Small intestine (tissue), 7 donors: ENCODE results near the gene INPP4B. TPM values are rescaled to one million over a fixed set of nuclear protein-coding genes. Genes with fewer than 3 reads are reported as not detected.

Source experiments
- DNase-seq, 2 donors: peaks; one replicate each; pipeline versions ENCODE4 v3.0.0 to v3.0.0-alpha.2; 2013
- FAIRE-seq: peaks from 2 replicates; lab custom pipeline; 2012; peaks lifted over from hg19 to GRCh38; lab: Jason Lieb, UNC
- H3K27ac ChIP-seq, 3 donors: one replicate each; pipeline ENCODE4 v1.5.1; 2013; ENCODE audit warnings: low read length in 2 of 3, mild to moderate bottlenecking in 2 of 3, control low read depth in 1 of 3, inconsistent platforms in 1 of 3, low read depth in 1 of 3, moderate library complexity in 1 of 3
- H3K27me3 ChIP-seq, 3 donors: one replicate each; pipeline ENCODE4 v1.6.1; 2013; ENCODE audit warnings: low read length in 3 of 3, inconsistent platforms in 1 of 3; ENCODE audit not compliant: control insufficient read depth in 3 of 3, insufficient read depth in 3 of 3
- H3K36me3 ChIP-seq, 3 donors: one replicate each; pipeline ENCODE4 v1.6.1; 2013; ENCODE audit warnings: low read length in 3 of 3, inconsistent platforms in 1 of 3, low read depth in 1 of 3, mild to moderate bottlenecking in 1 of 3, moderate library complexity in 1 of 3; ENCODE audit not compliant: control insufficient read depth in 3 of 3, insufficient read depth in 2 of 3
- H3K4me1 ChIP-seq, 3 donors: one replicate each; pipeline ENCODE4 v1.6.1; 2013; ENCODE audit warnings: low read length in 2 of 3, inconsistent platforms in 1 of 3, low read depth in 1 of 3, mild to moderate bottlenecking in 1 of 3, moderate library complexity in 1 of 3; ENCODE audit not compliant: control insufficient read depth in 3 of 3, insufficient read depth in 2 of 3
- H3K4me3 ChIP-seq, 3 donors: one replicate each; pipeline ENCODE4 v1.5.1; 2013; ENCODE audit warnings: low read length in 3 of 3, control low read depth in 1 of 3, inconsistent platforms in 1 of 3, low read depth in 1 of 3, mild to moderate bottlenecking in 1 of 3, moderate library complexity in 1 of 3
- H3K9me3 ChIP-seq, 2 donors: one replicate each; pipeline ENCODE4 v1.6.1; 2013; ENCODE audit warnings: low read depth in 1 of 2, low read length in 1 of 2; ENCODE audit not compliant: control insufficient read depth in 2 of 2, insufficient read depth in 1 of 2
- WGBS, 3 donors: extraction: QIAGEN DNeasy Blood & Tissue Kit; methylation state at CpG; one replicate each; pipeline ENCODE4 v1.1.7; 2013; 5-methylcytosine and 5-hydroxymethylcytosine counted together
- polyA plus RNA-seq, 4 donors: library from polyadenylated mRNA; stranded (reverse) in 3 of 4; unstranded in 1 of 4; fragments of 200-250 nt in 3 of 4; fragments of 120-200 nt in 1 of 4; gene quantifications; one replicate each; pipeline versions ENCODE4 v1.2.1 to v1.2.3, GENCODE V29; 2013
- donor health status: healthy with polysubstance abuse.
- donor health status: control.
- donor health status: control.
- donor health status: Bipolar disorder and iron deficiency.
- donor health status: healthy.

The INPP4B gene
- polyA plus RNA-seq, 4 donors: 2.7 to 6.6 (median 4.2) TPM

- no peak for DNase-seq
- Histone ChIP-seq H3K36me3 (no peaks in the 10 kb centered on the region), H3K4me1 (no peaks in the 10 kb centered on the region), H3K27ac (no peak overlapping the region), H3K9me3 (peaks cover 0 to 10% of the 10 kb centered on the region in 2 donors), H3K4me3 (no peak overlapping the region), H3K27me3 (no peaks in the 10 kb centered on the region)
- FAIRE-seq: no peak
- WGBS, 3 donors: 85 to 93% (median 91%) methylated on average over 2 of the region's 2 CpGs
These were observed 780.9 kb downstream of the INPP4B start for GRCh38 chr4:142065086-142065647.

GRCh38 chr4:142064181-142064580 lies 781.9 kb downstream of the INPP4B start:
- WGBS, 3 donors: 78 to 97% (median 82%) methylated on average over 1 of the region's 1 CpG
- H3K4me3 ChIP-seq: no peak overlapping the region
- FAIRE-seq: no peak

DNA sequence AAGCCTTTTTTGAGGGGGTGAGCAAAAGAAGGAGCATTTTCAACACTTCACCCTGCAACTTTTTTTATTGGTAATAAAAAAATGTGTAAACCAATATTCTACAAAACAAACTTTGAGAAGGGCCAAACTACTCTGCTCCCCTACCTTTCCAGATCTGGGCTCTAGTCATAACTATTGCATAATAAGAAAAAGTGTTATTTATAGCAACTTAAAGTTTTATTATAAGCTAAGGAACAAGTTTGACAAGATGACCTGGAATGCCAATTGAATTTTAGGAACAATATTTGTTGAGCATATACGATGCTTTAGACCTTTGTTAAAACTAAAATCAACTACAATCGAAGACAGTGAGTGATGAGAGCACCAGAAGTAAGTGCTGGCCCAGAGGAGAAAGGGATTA lies 800.1 kb downstream of the INPP4B start:
- no peak overlapping the region for H3K4me3 ChIP-seq
- no peak overlapping the region for H3K27ac ChIP-seq
- H3K4me1 ChIP-seq: no peaks in the 10 kb centered on the region
- no peaks in the 10 kb centered on the region for H3K36me3 ChIP-seq
- DNase-seq (no peak), FAIRE-seq (no peak)
- 84 to 91% (median 90%) methylated on average over 2 of the region's 2 CpGs for WGBS, 3 donors
- no peaks in the 10 kb centered on the region for H3K27me3 ChIP-seq
- no peaks in the 10 kb centered on the region for H3K9me3 ChIP-seq

More at GRCh38 chr4:142064181-142064580, 781.9 kb downstream of the INPP4B start:
- H3K36me3 ChIP-seq: no peaks in the 10 kb centered on the region
- H3K9me3 ChIP-seq: peaks cover 0 to 10% of the 10 kb centered on the region in 2 donors
- DNase-seq: no peak
- H3K27ac ChIP-seq: no peak overlapping the region
- no peaks in the 10 kb centered on the region for H3K27me3 ChIP-seq
- H3K4me1 ChIP-seq: no peaks in the 10 kb centered on the region

DNA sequence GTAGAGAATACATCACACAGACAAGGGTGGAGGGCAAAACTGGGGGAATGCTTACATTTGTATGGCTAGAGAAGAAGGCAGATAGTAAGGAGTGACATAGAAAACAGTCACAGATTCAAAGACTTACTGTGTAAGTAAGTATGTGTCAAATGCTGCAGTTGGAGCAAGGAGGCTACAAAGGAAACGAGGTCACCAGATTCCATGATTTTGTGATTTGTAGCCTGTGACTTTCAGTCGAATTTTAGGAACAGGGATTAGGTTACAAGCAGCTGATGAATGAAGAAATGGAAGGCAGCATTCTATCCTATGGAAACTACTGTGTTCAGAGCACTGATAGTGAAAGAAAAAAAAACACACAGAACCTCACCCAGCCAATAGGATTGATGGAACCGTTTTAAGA lies 801.8 kb downstream of the INPP4B start:
- Histone ChIP-seq H3K9me3 (no peaks in the 10 kb centered on the region), H3K27me3 (no peaks in the 10 kb centered on the region), H3K4me1 (no peaks in the 10 kb centered on the region), H3K36me3 (no peaks in the 10 kb centered on the region), H3K27ac (no peak overlapping the region), H3K4me3 (no peak overlapping the region)
- no peak for FAIRE-seq
- WGBS, 3 donors: 51 to 56% (median 52%) methylated on average over 3 of the region's 3 CpGs
- no peak for DNase-seq

DNA sequence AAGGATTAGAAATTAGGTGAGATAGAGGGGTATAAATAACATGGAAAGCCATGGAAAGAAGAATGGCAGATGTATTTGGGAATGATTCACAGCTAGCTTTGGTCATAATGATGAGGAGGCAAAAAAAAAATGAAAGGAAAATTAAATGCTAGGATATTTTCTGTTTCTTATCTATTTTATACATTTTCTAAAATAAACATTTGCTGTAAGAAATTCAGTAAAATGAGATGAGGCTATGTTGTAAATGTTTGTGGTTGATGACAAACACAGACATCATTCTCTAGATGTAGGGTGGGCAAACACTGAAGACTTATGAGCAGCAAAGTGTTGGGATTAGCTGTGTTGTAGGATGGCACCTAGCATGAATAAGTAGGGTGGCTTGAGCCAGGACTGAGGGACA lies 802.6 kb downstream of the INPP4B start:
- no peaks in the 10 kb centered on the region for H3K4me1 ChIP-seq
- no peaks in the 10 kb centered on the region for H3K9me3 ChIP-seq
- no peaks in the 10 kb centered on the region for H3K27me3 ChIP-seq
- FAIRE-seq (no peak), DNase-seq (no peak)
- H3K36me3 ChIP-seq: no peaks in the 10 kb centered on the region
- no peak overlapping the region for H3K27ac ChIP-seq
- H3K4me3 ChIP-seq: no peak overlapping the region

- FAIRE-seq (no peak), DNase-seq (no peak)
- Histone ChIP-seq H3K27me3 (no peaks in the 10 kb centered on the region), H3K9me3 (no peaks in the 10 kb centered on the region), H3K4me1 (peaks cover 0 to 5% (median 0%) of the 10 kb centered on the region in 3 donors), H3K36me3 (no peaks in the 10 kb centered on the region), H3K4me3 (no peak overlapping the region), H3K27ac (no peak overlapping the region)
- WGBS, 3 donors: 90 to 100% (median 90%) methylated on average over 1 of the region's 1 CpG
These were observed 804.3 kb downstream of the INPP4B start for GRCh38 chr4:142041788-142042187.

- Histone ChIP-seq H3K4me3 (no peak overlapping the region), H3K27me3 (no peaks in the 10 kb centered on the region), H3K36me3 (no peaks in the 10 kb centered on the region), H3K9me3 (no peaks in the 10 kb centered on the region), H3K27ac (no peak overlapping the region), H3K4me1 (peaks cover 0 to 5% (median 0%) of the 10 kb centered on the region in 3 donors)
- no peak for FAIRE-seq
- no peak for DNase-seq
- 67 to 81% (median 77%) methylated on average over 3 of the region's 3 CpGs for WGBS, 3 donors
These were observed 806.1 kb downstream of the INPP4B start for GRCh38 chr4:142040043-142040442.

DNA sequence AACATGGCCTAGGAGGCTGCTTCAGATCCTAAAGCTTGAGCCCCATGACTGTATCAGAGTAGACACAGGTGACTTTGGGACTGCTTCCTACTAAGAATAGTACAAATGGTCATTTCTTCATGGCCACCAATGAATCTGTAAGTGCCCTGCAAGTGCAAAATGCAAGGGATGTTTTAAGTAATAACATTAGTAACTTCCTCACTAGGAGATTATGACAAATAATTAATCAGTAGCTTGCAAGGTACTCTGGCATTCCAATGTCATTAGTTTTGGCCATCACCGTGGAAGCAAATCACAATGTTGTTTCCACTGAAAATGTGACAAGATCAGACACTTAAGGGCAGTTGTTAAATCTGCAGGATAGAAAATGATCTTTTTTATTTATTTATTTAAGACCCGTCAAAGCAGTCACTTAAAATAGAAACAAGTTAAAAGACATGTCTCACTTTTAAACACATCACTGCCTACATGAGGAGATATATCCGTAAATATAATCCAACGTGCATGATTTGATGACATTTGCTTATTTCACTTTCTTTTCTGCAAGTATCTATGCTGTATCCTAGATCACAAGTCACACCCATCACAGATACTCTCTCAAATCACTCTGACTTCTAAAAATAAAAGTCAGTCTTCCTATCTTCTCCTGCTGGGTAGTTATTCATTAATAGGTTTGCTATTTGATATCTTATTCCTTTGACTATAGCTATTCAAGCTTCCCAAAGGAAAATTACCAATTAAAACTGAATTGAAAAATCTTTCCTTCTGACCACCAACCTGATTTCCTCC lies 809.1 kb downstream of the INPP4B start:
- WGBS, 3 donors: 20 to 57% (median 38%) methylated on average over 4 of the region's 4 CpGs
- no peak for FAIRE-seq
- H3K27ac ChIP-seq: no peak overlapping the region

More for the DNA sequence above, 809.1 kb downstream of the INPP4B start:
- Histone ChIP-seq H3K27me3 (no peaks in the 10 kb centered on the region), H3K36me3 (no peaks in the 10 kb centered on the region), H3K4me3 (no peak overlapping the region), H3K9me3 (no peaks in the 10 kb centered on the region), H3K4me1 (peaks cover 0 to 5% (median 0%) of the 10 kb centered on the region in 3 donors)
- DNase-seq: peak; percentile 2 to 11
